ENCODE data around the gene NGF.

Gene NGF

DNA sequence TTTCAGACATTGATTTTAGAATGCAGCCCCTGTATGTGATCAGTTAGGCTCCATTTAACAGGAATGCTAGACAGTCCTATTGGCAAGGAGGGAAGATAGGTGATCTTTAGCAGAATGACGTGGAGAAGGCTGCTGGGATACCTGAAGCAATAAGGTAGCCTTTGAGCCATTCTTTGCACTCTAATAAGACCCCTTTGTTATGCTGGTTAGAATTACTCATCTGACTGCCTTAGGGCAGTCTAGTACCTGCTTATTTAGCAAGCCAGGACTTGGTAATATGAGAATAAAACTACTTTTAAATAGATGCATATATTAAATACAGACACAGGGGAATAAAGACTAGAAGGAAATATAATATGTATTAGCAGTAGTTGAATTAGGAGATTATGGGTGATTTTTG is 29.1 kb downstream of the NGF start:
- DNase-seq = no peak

DNA sequence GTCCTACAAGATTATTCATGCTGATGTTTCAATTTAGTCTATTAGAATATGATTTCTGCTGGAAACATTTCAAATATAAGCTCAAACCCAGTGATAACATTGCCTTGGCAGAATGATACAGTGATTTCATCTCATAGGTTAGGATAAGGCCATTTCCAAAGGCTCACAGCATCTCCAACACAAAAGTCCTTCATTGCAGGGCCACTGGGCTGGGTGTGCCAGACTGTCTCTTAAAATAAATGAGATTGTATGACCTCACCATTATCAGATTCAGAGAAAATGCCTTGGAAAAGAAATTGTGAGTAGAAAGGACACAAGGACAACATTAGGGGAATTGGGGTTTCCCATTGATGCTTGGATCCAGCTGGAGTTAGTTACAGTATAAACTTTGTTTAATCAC is 30.4 kb downstream of the NGF start:
- DNase-seq = no peak

DNA sequence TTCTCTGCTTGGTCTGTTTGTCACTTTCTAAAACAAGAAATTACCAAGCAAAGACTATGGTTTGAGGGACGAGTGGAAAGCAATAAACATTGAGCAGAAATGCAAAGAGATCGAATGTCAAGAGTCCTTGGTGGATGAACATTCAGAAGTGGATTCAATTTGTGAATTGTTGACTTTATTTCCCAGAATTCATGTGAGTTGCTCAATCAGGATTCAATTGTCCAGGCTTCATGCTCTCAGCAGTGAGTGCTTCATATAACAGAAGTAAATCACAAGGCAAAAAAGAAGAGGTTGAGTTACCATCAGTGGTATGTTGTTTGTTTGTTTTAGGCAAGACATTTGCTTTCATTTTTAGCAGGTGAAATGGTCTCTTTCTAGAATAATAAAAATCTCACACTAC is 31.9 kb downstream of the NGF start:
- DNase-seq = no peak

DNA sequence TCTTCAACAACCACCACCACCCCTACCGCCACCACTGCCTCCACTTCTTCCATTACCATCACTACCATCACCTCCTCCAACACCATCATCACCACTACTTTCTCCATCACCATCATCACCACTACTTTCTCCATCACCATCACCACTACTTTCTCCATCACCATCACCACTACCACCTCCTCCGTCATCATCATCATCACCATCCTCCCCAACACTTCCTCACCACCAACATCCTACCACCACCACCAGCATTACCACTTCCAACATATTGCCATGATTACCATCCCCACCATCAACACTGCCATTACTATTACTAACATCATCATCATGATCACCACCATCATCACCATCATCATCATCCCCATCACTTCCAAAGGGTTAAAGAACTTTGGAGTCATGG is 34.7 kb downstream of the NGF start:
- DNase-seq = no peak

DNA sequence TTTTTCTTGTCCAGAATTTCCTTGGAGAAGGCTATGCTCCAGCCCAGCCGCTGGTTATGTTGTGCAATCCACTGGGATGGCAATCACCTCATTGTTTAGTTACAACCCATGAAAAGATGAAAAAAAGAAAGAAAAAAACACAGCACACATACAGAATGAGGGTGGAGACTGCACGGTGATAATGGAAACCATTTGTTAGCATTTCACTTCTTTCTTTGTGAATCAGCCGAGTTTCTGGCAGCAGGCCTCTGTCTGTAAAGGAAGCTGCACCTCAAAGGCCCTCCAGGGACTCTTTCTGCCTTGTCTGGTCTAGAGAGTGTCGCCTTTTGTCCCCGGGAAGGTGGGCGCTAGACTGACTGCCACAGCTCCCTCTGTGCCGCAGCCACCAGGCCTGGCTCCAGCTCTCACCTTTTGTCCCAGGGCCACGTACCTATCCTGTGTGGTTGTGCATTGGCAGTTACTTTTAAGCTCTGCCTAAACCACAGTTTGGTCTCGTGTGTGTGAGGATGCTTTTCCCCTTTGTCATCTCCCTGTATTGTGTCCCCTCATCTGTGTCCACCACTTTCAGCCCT is 35.6 kb downstream of the NGF start:
- DNase-seq = peak; percentile 89

- no peak for DNase-seq
Observed at GRCh38 chr1:115301438-115302020, 36.5 kb downstream of the NGF start.

GRCh38 chr1:115300087-115300876 is 37.8 kb downstream of the NGF start:
- peak; percentile 81 for DNase-seq

- DNase-seq = no peak
Observed at GRCh38 chr1:115299266-115299665, 38.8 kb downstream of the NGF start.

DNA sequence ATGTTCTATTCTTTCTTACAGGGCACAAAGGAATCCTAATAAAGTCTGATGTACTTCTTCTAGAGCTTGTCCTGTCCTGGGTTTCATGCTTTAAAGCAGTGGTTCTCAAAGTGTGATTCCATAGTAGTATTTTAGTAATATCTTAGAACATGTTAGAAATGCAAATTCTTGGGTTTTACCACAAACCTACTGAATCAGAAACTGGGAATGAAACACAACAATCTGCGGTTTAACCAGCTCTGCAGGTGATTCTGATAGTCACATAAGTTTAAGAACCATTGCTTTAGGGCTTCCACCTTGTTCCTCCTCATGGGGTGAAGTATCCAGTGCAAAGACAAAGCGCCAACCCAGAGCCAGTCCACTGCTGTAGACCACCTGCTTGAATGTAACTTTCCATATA is 41.1 kb downstream of the NGF start:
- DNase-seq = peak; percentile 74

DNA sequence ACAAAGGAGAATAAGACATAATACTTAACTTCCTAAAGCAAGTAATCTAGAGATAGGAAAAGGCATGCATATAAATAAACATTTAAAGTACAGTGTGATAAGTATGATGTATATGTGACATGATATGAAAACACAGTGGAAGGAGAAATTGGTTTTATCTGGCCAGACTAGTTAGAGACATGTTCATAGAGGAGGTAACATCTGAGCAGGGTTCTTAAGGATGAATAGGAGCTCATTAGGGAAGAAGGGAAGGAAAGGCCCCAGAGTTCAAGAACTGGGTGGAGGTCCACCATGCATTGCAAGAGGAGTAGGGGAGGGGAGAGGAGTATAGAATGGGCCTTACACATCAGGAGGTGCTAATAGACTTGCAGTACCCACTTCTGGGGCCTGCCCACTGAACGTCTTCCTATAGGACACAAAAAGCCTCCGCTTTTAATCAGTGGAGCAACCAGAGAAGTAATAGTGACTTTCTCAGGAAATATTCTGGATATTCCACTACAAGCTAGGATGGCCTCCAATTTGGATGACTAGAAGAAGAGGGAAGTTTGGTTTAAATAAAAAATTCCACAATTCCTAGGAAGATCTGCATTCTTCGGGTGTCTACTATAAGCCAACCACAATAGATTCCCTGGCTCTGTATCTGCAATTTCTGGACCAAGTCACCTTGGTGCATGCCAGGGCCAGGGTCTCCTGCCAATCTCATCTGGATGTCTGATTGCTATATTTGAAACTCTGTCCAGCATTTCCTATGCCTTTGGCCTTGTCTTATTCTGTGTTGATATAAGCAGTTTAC is 41.9 kb downstream of the NGF start:
- DNase-seq = peak; percentile 71

GRCh38 chr1:115293899-115294298 is 44.1 kb downstream of the NGF start:
- DNase-seq = no peak

DNA sequence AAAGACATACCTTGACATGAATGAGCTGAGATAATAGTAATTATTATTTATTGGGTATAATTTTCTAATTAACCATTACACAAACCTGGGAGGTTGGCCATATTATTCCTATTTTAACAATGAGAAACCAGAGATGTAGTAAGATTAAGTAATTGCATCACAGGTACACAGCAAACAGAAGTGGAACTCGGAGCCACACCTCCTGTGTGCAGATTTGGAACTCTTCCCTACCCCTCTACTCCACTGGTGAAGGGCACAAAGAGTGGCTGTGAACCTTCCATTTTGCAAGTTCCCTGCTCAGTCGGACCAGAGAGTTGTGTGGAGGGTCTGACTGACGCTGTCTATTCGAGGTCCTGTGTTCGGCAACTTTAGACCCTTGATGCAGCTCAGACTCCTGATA is 45.0 kb downstream of the NGF start:
- DNase-seq = no peak

- no peak for DNase-seq
Observed at GRCh38 chr1:115291741-115292140, 46.3 kb downstream of the NGF start.

DNA sequence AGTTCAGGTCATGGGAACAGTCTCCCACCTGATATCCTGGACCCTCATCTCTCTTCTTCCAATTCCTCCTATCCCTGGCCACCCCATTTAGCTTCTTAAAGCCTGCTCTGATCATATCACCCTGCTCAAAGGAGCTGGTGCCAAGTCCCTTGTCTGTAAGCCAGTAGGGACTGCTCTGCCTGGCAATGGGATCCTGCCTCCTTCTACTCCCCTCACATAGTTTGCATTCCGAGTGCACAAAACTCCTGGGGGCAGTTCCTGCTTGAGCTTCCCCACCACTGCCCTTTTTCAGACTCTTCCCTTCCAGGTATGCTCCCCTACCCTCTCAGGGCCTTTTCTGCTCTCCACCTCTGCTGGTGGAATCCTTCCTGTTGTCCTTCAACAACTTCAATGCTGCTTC is 48.1 kb downstream of the NGF start:
- DNase-seq = no peak

DNA sequence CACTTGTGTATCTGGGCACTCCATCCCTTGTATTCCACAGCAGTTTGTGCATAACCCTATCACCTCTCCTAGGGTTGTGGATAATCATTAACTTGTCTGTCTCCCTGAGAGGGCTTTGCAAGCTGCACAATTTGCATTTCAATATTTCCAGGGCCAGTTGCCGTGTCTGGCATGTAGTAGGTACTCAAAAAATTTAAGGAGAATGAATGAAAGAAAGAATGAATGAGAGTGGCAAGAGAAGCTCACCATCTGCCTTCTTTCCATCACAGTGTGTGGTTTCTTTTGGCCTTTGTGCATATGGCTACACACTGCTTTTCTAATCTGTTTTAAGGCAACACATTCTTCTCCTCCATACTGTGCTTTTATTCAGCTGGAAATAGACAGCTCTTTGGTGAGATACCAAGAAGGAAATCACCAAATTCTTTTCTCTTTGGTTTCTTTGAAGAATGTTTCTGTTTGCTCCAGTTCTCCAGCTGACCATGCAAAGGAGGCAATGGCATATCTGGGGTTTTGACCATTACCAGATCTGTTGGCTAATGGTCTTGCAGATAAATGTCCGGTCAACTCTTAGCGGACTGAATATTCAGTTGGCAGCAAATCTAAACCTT is 49.4 kb downstream of the NGF start:
- no peak for DNase-seq

- peak; percentile 33 for DNase-seq
Observed at GRCh38 chr1:115286431-115287205, 51.4 kb downstream of the NGF start.

DNA sequence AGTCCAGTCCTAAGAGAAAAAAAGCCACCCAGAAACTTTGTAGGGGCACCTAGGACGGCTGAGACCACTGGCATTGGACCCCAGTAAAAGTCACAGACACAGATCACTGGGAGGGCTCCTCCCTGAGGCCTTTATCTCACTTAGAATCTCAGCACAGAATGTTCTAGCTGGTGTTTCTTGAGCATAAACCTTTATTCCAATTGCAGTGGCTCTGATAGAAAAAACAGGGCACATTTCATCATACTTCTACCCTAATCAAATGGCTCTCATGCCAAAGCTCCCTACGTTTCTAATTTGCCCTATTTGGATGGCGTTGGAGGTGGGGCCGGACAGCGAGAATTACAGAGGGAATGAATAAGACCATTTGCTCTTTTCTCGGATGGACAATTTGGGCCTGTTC is 53.8 kb downstream of the NGF start:
- no peak for DNase-seq

- DNase-seq = no peak
Observed at GRCh38 chr1:115283681-115284146, 54.3 kb downstream of the NGF start.

GRCh38 chr1:115283249-115283648 is 54.8 kb downstream of the NGF start:
- no peak for DNase-seq

DNA sequence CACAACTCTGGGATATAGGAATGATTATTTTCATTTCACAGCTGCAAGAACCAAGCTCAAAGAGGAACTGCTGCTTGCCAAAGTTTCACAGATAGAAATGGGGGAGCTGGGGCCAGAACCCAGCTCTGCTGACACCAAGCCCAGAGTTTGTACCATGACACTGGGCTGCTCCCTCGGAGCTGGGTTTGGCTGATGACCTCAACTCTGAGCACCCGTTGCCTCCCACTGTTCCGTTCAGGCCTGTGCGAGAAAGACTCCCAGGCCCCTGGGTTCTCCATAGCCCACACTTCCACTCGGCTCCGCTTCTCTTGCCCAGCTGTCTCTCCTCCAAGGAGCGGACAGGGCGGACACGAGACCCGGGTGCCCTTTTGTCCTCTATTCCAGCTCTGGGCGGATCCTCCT is 55.2 kb downstream of the NGF start:
- DNase-seq = no peak

DNA sequence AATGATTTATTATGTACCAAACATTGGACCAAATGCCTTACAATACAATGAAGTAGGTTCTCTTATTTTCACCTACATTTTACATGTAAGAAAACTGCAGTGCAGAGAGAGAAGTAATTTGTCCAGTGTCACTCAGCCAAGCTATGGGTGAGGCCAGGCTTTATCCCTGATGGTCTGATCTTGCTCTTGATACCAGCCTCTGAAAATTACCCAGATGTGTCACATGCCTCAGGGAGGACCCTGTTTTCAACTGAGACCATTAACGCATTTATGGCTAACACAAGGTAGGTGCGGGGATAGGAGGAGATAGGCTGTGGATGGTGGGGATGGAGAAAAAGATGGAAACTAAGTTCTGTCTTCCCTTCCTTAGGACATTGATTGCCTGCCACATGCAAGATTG is 56.9 kb downstream of the NGF start:
- no peak for DNase-seq

DNA sequence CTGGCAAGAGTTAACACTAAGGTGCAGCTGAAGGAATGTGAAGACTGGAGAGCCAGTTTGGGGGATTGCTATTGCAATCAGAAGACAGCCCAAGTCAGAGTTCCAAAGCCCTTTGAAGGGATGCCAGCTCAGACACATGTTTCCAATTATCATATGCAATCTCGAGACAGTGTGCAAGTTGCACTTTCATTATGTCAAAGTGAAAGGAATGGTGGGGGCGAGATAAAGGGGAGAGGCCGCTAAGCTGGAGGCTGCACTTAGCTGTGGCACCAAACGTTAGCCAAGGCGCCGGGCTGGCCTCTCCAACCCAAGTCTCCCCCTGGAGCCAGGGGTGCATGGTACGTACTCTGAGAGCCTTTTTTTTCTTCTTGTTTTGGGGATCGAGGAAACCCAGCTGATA is 58.0 kb downstream of the NGF start:
- DNase-seq = peak; percentile 95

Measured in fibroblast of skin of scalp (primary cell).